GM20431 (cell line): ENCODE data around the gene MAD1L1.

Experiments used
- in situ Hi-C: fragments of 300-500 bp; cut with MseI, MboI; formaldehyde crosslinking; loops from one replicate; pipeline ENCODE4 v1.15.0; 2020; ENCODE audit warnings: low sequenced_read_pairs; ENCODE audit not compliant: unreplicated experiment

Gene MAD1L1

DNA sequence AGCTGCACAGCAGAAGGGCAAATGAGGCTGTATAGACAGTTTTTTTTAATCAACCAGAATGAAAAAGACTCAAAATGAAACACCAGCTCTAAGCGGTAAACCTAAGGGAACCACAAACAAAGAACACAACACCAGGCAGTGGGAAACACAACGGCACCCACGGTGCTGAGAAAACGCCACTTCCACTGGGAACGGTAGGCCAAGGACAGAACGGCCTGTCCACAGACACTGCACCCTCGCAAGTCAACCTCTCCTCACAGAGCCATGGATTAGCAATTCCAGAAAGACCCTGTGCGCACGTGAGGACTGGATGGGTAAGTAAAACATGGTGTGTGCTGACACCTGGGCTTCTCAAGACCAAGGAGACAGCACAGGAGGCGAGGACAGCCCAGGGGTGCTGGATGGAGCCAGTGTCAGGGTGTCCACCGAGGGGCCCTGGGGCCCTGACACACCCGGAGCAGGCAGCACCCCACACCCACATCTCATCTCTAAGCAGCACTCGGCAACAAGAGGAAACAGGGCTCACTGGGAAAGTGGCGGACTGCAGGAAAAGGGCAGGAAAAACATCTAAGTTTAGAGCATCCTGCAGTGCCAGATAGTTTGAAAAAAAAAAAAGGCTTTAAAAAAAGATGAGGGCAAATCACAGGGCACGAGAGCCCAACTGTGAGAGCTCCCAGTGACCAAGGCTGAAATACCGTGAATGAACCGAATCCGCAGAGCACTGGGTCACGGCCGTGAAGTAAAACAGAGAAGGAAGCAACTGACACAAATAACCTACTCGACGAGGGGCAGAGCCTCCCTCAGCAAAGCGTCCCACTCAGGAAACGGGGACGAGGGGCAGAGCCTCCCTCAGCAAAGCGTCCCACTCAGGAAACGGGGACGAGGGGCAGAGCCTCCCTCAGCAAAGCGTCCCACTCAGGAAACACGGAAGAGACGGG is 120.2 kb downstream of the MAD1L1 start:
- in situ Hi-C loops = no loop called here

DNA sequence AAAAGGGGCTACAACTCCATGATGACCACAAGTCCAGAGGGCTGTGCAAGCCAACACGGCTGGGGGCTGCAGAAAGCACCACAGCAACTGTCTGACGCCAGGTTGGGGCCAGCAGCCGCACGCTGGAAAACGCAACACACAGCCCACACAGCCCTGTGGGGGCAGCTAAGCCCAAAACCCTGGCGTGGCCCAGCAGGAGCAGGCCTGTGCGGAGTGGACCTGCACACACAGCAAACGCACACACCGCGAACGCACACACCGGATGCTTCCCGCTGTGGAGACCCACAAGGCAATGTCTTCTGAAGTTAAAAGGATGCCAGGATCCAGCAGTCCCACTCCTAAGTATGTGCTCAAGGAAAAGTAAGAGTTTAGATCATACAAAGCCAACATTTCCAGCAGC is 121.2 kb downstream of the MAD1L1 start:
- in situ Hi-C loops = no loop called here

DNA sequence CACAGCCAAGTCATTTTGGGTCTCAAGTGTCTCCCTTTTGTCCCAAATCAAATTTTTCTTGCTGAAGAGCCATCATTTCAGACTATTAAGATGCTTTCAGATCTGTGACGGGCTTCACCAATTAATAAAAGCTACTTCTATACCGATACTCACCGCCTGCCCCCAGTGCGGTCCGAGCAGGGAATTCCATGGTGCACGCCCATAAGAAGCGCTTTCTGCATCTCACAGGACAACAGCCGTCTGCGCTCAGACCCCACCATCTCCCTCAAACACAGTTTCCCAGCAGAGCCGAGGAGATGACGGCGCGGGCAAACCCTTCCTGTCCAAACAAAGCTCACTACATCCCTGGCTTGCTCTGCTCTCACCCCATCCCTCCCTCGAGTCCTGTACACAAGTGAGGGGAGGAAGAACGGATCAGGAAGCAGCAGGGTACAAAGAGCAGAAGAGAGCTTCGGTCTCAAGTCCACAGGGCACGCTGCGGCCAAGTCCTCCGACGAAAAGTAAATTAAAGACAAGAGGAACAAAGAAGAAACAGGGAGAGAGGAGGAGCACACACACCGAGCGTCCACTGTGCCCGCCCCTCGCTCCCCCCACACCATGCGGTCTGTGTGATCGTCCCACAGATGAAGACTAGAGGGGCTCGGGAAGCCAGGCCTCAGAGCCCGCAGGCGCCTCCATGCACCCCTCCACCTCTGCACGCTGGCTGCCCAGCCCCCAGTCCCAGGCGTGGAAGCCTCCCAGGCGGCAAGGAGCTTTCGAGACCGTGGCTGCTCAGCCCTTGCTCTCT is 121.9 kb downstream of the MAD1L1 start:
- in situ Hi-C loops = no loop called here

DNA sequence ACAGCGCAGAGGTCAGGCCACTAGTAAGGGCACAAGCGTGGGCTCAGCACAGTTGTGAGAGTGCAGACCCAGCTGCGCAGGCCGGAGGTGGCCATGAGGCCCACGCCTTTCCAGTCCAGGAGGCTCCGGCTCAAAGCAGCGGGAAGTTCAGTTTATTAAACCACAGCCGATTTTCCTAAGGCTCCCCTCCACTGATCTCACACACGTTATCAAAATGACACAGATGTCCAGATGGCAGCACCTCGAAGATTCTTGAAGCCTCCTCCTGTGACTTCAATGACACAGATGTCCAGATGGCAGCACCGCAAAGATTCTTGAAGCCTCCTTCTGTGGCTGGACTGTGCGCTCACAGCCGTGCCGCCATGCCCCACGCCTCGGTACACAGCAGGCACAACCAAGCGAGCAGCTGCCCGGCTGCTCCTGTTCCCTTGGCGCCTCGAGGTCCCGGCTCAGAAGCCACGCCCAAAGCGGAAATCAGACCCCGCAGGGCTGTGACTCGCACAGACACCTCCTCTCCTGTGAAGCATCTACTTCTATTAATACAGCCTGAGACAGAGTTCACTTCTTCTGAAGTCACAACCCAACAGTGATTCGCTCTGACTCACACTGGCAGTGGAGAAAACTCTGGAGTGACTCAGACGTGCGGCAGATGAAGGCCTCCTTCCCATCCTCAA is 122.7 kb downstream of the MAD1L1 start:
- in situ Hi-C loops = no loop called here

DNA sequence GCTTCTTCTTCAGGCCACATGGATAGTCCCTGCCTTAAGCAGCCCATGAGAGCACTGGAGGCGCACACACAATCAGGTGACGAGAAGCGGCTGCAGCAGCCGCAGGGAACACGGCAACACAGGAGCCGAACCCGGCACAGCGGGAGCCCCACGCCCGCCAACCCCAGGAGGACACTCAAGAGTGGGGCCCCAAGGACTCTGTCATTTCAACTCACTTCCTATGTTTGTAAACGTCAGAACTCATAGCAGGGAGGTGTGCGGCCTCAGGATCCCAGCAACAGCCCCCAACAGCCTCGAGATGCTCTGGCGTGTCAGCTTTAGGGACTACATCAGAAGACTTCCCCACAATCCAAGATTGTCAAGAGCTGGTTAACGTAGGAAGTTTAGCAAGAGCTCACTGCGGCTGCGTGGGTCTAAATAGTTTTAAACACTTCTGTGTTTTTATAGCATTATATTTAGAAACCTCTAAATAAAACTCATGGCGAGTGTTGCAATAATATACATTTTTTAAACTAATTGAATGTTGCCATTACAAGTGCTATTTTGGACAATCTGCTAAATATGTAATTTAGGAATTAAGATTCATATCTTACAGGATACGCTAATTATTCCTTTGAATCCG is 123.4 kb downstream of the MAD1L1 start:
- in situ Hi-C loops = no loop called here

DNA sequence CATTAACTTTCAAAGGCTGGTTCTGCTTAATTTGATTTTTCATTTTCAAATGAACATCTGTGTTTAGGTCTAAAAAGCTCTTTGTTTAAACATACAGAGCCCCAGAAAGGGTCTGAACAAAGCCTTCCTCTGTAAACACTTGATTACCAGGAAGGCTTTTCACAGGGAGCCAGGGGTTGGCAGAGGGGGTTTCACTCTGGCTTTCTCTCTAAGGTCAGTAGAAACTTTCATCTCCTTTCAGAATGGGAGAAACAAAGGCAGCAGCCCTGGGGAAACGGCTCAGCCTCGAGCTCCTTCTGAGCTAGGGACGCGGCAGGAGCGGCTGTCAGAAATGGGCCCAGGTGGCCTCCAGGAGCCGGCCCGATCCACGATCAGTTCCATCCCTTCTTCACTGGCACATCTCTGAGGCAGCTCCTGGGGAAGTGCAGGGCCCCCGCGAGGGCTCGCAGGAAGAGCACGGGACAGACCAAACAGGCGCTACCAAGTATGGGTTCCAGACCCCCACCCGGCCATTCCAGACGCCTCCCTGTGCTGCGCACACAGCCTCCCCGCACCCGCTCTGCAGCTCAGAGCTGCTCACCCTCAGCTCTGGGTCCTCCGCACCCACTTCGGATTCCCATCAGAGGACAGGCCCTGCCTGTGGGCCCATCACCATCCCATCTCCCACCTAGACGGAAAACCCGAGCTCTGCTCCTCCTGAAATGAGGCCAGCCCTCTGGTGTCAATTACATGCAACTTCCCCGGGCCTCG is 124.1 kb downstream of the MAD1L1 start:
- in situ Hi-C loops = no loop called here

DNA sequence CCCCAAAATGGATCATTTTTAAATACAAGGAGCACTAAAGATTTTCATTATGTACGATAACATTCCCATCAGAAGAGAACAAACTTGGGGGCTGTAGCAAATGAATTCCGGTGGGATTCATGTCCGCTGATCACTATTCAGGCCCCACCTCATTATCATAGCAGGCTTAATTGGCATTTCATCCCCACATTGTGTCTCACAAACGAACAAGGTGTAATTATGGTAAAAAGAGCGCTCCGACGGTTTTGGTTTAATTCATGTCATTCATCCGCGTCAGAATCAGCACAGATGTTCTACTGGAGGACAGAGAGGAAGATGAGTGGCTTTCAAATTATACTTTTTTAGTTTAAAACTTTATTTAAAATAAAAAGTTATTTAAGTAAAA is 124.7 kb downstream of the MAD1L1 start:
- in situ Hi-C loops = no loop called here

DNA sequence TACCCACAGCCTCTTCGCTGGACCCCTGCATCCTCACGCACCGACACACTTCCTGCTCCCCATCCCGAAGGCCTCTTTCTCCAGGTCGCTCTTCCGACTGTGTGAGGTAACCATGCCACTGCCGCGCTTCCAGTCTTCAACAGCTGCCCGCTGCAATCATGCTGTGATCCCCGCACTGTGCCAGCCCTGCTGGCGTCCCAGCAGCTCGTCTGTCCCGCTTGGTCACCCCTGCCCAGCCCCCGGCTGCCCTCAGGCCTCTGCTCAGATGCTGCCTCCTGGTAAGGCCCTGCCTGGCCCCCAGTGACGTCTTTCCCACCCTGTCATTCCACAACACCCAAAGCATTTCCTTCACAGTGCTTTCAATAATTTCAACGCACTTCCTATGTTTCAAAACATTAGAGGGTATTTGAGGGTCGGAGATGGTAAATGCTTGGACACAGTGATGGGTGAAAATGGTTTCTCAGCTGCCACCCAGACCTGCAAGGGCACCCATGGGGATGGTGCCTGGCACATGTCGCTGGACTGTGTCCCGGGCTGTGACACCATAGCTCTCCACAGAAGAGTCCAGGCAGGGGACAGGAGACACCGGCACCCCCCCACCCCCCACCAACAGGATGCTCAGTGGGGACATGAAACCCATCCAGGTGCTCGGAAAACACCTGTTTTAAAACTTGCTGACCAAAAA is 125.2 kb downstream of the MAD1L1 start:
- in situ Hi-C loops = no loop called here

DNA sequence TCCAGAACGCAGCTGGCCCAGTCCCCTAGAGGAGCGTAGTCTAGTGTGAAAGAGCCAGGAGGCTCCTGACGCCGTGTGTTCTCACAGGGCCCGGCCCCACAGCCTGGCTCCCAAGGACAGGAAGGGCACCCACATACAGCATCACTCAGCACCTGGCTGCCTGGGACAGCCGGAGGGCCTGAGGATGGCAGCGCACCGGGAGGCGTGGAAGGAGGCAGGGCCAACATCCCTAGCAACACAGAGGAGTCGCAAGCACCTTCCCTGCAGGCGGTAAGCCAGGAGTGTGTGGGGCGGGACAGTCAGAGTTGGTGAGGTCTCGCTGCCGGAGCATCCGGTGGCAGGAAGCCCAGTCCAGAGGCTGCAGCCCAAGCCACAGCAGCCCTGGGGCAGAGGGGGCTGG is 125.8 kb downstream of the MAD1L1 start:
- in situ Hi-C loops = no loop called here

DNA sequence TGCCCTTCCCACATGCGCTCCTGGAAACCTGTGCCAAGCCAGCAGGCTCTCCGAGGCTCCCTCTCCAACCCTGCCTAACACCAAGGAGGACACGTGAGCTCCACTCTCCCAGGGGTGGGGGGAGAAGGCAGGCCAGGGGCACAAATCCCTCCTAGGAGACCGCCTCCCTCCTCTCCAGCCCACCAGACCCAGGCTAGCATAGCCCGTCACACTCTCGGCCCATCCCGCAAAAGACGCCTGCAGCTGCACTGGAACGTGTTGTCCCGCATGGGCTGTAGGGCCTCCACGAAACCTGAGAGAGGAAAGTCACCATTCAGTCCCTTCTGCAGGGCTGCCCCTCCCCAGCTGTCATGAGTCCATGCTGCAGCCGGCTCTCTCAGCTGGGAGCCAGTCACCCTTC is 126.3 kb downstream of the MAD1L1 start:
- in situ Hi-C loops = no loop called here

DNA sequence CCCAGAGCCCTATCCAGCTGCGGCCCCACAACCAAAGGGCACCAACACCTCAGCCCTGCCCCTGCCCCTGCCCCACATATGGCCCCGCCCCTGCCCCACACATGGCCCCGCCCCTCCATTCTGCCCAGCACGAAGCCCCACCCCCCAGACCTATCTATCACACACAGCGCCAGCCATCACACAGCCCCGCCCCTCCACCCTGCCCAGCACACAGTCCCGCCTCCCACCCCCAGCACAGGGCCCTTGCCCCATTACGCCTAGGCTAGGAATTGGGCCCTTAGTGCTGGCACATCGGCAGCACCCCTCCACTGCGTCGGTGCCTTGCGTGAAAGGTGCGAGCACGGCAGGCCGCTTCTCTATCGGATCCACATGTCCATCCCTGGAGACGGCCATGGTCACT is 126.8 kb downstream of the MAD1L1 start:
- in situ Hi-C loops = no loop called here

DNA sequence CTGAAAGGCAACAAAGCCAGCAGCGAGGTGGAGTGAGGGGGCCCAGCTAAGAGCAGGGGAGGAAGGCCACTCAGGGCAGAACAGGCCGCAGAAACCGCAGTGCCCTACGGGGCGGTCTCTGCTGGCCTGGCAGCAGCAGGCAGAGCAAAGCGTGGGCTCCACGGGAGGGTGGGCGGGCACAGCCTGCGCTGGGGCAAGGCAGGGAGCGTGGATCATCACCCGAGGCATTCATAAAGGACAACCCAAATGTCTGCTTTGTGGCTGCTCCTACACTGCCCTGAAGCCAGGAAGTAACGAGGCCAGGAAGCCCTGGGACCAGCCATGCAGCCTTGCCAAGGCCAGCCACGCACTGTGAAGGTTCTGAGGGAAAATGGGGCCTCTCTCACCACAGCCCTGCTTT is 127.5 kb downstream of the MAD1L1 start:
- in situ Hi-C loops = no loop called here

DNA sequence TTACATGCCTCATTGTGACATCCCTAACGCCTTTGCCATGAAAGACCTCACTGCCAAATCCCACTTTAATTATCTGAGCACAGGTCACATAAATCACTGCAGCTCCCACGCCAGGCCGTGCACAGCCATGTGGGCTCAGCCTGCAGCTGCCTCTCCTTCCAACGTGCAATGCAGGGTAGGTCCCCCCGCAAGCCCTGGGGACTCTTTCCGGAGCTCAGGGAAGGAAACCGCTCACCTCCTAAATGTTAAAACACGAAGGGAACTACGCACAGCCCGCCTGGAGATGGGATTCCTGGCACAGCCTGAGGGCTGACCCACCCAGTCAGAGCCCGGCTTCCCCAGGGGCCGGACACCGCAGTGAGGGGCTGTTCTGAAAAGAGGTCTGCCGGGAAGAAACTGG is 128.0 kb downstream of the MAD1L1 start:
- in situ Hi-C loops = no loop called here

DNA sequence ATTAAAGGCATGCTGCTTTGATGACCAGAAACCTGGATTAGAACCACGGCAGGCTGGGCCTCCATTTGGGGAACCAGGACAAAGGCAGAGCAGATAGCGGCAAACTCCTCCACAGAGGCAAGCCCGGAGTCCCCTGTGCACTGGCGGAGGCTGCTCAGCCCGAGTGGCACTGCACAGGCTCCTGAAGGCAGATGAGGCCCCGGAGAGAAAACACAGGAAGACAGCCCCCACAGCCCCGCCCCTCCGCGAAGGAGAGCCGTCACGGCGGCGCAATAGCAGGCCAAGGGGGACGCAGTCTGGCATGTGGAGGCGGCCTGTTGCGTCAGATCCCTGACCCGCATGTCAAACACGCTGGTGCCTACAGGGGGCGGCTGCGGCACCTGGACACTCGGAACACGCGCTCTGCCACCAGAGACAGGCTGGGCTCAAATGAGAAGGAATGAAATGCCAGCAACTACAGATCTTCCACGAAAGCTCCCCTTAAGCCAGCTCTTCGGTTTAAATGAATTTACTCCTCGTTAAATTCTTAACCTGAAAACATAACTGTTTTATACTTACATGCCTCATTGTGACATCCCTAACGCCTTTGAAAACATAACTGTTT is 128.5 kb downstream of the MAD1L1 start:
- in situ Hi-C loops = no loop called here

DNA sequence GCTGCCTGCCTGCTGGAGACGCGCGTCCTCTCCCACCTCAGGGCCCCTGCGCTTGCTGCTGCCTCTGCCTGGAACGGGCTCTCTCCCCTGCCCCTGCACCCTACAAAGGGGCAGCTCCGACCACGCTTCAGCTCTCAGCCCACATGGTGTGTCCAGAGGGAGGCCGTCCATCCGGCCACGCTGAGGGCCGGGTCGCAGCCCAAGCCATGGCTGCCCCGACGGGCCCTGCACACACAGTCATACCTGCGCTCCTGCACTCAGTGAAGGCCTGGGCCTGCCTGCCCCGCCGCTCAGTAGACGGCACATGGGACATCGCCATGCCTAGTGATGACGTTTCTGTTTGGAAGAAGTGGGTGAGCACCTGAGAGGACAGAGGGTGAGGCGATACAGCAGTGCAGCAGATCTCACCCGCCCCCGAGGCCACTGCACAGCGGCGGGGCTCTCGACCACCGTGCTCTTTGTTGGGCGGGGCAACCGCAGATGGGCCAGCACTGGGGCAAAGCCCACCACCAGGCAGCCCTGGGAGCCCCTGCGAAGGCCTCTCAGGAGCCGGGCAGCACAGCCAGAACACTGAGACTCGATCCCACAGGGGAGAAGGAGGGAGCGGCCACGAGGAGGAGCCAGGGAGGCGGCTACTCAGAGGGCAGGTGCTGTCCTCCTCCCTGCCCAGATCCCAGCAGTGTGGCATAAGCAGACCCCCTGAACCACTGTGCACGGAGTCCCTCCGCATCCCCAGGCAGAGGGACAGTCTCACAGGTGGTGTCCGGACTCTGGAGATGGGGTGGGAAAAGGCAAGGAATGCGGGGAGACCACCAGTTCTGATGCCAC is 129.5 kb downstream of the MAD1L1 start:
- in situ Hi-C loops = no loop called here

DNA sequence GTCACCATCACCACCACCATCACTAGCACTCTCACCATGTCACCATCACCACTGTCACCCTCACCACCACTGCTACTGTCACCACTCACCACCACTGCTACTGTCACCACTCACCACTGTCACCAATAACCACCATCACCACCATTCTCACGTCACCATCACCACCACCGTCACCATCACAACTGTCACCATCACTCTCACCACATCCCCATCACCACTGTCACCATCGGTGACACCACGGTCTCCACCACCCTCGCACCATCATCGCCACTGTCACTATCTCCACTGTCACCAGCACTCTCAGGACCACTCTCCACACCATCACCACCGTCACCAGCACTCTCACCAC is 130.4 kb downstream of the MAD1L1 start:
- in situ Hi-C loops = no loop called here

DNA sequence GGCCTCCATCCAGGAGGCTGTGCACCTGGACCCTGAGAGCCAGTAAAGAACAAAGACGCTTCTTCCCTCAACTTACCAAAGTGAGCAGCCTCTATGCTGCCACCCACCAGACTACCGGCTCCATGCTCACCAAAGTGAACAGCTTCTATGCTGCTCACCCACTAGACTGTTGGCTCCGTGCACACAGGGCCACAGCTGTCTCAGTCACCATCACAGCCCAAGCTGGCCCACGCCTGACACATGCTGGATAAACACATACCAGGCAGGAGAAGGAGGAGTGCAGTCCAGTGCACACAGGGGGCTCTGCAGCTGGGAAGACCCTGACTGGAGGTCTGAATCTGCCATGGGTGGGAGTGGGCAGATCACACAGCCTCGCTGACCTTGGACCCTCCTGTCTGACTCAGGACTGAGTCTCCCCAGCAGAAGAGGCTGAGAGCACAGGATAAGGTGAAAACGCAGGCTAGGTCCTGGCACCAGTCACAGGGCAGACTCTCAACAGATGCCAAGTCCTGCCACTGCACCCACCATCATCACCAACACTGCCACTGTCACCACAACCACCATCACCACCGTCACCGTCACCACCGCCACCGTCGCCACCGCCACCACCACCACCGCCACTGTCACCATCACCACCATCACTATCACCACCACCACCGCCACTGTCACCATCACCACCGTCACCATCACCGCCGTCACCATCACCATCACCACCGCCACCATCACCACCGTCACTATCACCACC is 130.9 kb downstream of the MAD1L1 start:
- in situ Hi-C loops = no loop called here
